ENCODE measurements around the gene HPCAL4. TPM values are rescaled to one million over a fixed set of nuclear protein-coding genes. Genes with fewer than 3 reads are reported as not detected.

Gene HPCAL4
- total RNA-seq, 1 experiment from 2014 or later = 0.14 TPM

GRCh38 chr1:39727932-39728317 is 36.7 kb upstream of the HPCAL4 start:
- no peaks in the 10 kb centered on the region for H3K4me1 ChIP-seq
- H3K36me3 ChIP-seq (ENCODE audit: control insufficient read depth, insufficient read depth, low read length) = no peaks in the 10 kb centered on the region
- ChIA-PET POLR2A (interaction anchor here (0.5 kb wide), 1 partner anchor 11 kb away, joined by 6 read pairs; the partner anchor contains the start of gene PPIE), CTCF (no interaction called here)
- no peak overlapping the region for H3K27ac Mint-ChIP-seq (ENCODE audit: unreplicated experiment)
- H3K27me3 Mint-ChIP-seq (ENCODE audit: insufficient read depth, unreplicated experiment) = peaks cover 30% of the 10 kb centered on the region
- intact Hi-C loops (cut with micrococcal nuclease; ENCODE audit: unreplicated experiment) = no loop called here
- no peak for DNase-seq
- no peak for TF ChIP-seq CTCF (IDR thresholded peaks at IDR 0.05; ENCODE audit: insufficient read depth in 1 of 2, low read depth in 1 of 2, low read length in 1 of 2, severe bottlenecking in 1 of 2, unreplicated experiment in 1 of 2)
- H3K36me3 Mint-ChIP-seq (ENCODE audit: insufficient read depth, unreplicated experiment) = no peaks in the 10 kb centered on the region
- H3K27me3 ChIP-seq (replicated peaks; ENCODE audit: control insufficient read depth, insufficient read depth, low read length) = no peaks in the 10 kb centered on the region; the same call in 1 of the 2 replicates
- no TSS peak for BruUV-seq (replicated peaks)
- H3K4me3 ChIP-seq (ENCODE audit: low read depth, low read length) = no peak overlapping the region
- H3K4me3 Mint-ChIP-seq (ENCODE audit: unreplicated experiment) = no peak overlapping the region
- H3K9me3 Mint-ChIP-seq (ENCODE audit: unreplicated experiment) = no peaks in the 10 kb centered on the region
- no peaks in the 10 kb centered on the region for H3K9me3 ChIP-seq
- H3K4me1 Mint-ChIP-seq (ENCODE audit: low read depth, unreplicated experiment) = no peaks in the 10 kb centered on the region

- Mint-ChIP-seq H3K4me1 (ENCODE audit: low read depth, unreplicated experiment) (no peaks in the 10 kb centered on the region), H3K4me3 (ENCODE audit: unreplicated experiment) (no peak overlapping the region), H3K36me3 (ENCODE audit: insufficient read depth, unreplicated experiment) (no peaks in the 10 kb centered on the region), H3K27ac (ENCODE audit: unreplicated experiment) (no peak overlapping the region), H3K9me3 (ENCODE audit: unreplicated experiment) (no peaks in the 10 kb centered on the region), H3K27me3 (ENCODE audit: insufficient read depth, unreplicated experiment) (peaks cover 30% of the 10 kb centered on the region)
- Histone ChIP-seq H3K4me1 (no peaks in the 10 kb centered on the region), H3K27me3 (replicated peaks; ENCODE audit: control insufficient read depth, insufficient read depth, low read length) (no peaks in the 10 kb centered on the region; the same call in 1 of the 2 replicates), H3K36me3 (ENCODE audit: control insufficient read depth, insufficient read depth, low read length) (no peaks in the 10 kb centered on the region), H3K4me3 (ENCODE audit: low read depth, low read length) (no peak overlapping the region), H3K9me3 (no peaks in the 10 kb centered on the region)
- ChIA-PET CTCF (no interaction called here), POLR2A (interaction anchor here (0.5 kb wide), 1 partner anchor 11 kb away, joined by 6 read pairs; the partner anchor contains the start of gene PPIE)
- no TSS peak for BruUV-seq (replicated peaks)
- DNase-seq = no peak
- intact Hi-C loops (cut with micrococcal nuclease; ENCODE audit: unreplicated experiment) = no loop called here
- no peak for TF ChIP-seq CTCF (IDR thresholded peaks at IDR 0.05; ENCODE audit: insufficient read depth in 1 of 2, low read depth in 1 of 2, low read length in 1 of 2, severe bottlenecking in 1 of 2, unreplicated experiment in 1 of 2)
These were observed 36.1 kb upstream of the HPCAL4 start for GRCh38 chr1:39727221-39727931.

GRCh38 chr1:39726600-39726999 is 35.4 kb upstream of the HPCAL4 start:
- Histone ChIP-seq H3K9me3 (no peaks in the 10 kb centered on the region), H3K36me3 (ENCODE audit: control insufficient read depth, insufficient read depth, low read length) (no peaks in the 10 kb centered on the region), H3K27me3 (replicated peaks; ENCODE audit: control insufficient read depth, insufficient read depth, low read length) (no peaks in the 10 kb centered on the region; the same call in 1 of the 2 replicates), H3K4me3 (ENCODE audit: low read depth, low read length) (no peak overlapping the region), H3K4me1 (no peaks in the 10 kb centered on the region)
- no peak overlapping the region for H3K27ac Mint-ChIP-seq (ENCODE audit: unreplicated experiment)
- H3K36me3 Mint-ChIP-seq (ENCODE audit: insufficient read depth, unreplicated experiment) = no peaks in the 10 kb centered on the region
- ChIA-PET CTCF (no interaction called here), POLR2A (no interaction called here)
- no peak for DNase-seq
- no peaks in the 10 kb centered on the region for H3K4me1 Mint-ChIP-seq (ENCODE audit: low read depth, unreplicated experiment)
- no peak overlapping the region for H3K4me3 Mint-ChIP-seq (ENCODE audit: unreplicated experiment)
- TF ChIP-seq CTCF (IDR thresholded peaks at IDR 0.05; ENCODE audit: insufficient read depth in 1 of 2, low read depth in 1 of 2, low read length in 1 of 2, severe bottlenecking in 1 of 2, unreplicated experiment in 1 of 2) = no peak
- no TSS peak for BruUV-seq (replicated peaks)
- H3K9me3 Mint-ChIP-seq (ENCODE audit: unreplicated experiment) = no peaks in the 10 kb centered on the region
- intact Hi-C loops (cut with micrococcal nuclease; ENCODE audit: unreplicated experiment) = no loop called here
- peaks cover 30% of the 10 kb centered on the region for H3K27me3 Mint-ChIP-seq (ENCODE audit: insufficient read depth, unreplicated experiment)
